ENCODE data around the gene SEMA5B.

- TF ChIP-seq CEBPB (IDR thresholded peaks at IDR 0.05), result no peak
- no peak for TF ChIP-seq EP300 (IDR thresholded peaks at IDR 0.05; ENCODE audit: borderline replicate concordance)
- TF ChIP-seq USF1 (IDR thresholded peaks at IDR 0.05), result no peak
- no peak for TF ChIP-seq MAX (IDR thresholded peaks at IDR 0.05)
- TF ChIP-seq TAF1 (IDR thresholded peaks at IDR 0.05; ENCODE audit: low read depth), result no peak
These were observed 13.7 kb downstream of the SEMA5B start for GRCh38 chr3:123013876-123014275.

All from Ishikawa (cell line).